Activated B cell treated with CpG ODN at 0.5 μM for 24 hours (primary cell): ENCODE results near the gene GNGT1. TPM values are rescaled to one million over a fixed set of nuclear protein-coding genes. Genes with fewer than 3 reads are reported as not detected.

ENCODE experiments used
- ATAC-seq: fragments of 200-7000 bp; cut with Tn5 transposase; one replicate; pipeline ENCODE4 v1.10.0; 2021; ENCODE audit warnings: low read depth, mild to moderate bottlenecking, moderate library complexity
- CTCF ChIA-PET: fragments of 350-600 bp; sonication (Branson Sonifier 250); formaldehyde crosslinking; loops from one replicate; lab custom pipeline; 2021; ENCODE audit warnings: antibody characterized with exemption; lab: Charles Lee
- POLR2A ChIA-PET: fragments of 350-600 bp; sonication (Branson Sonifier 250); formaldehyde crosslinking; loops from one replicate; lab custom pipeline; 2021; ENCODE audit warnings: antibody characterized with exemption; lab: Charles Lee
- DNase-seq: peaks from one replicate; pipeline ENCODE4 v3.0.0; 2022
- H3K27ac Mint-ChIP-seq: one replicate; pipeline ENCODE4 v1.8.0; 2020; ENCODE audit warnings: mixed read lengths
- H3K27me3 Mint-ChIP-seq: one replicate; pipeline ENCODE4 v1.8.0; 2021; ENCODE audit warnings: mixed read lengths
- H3K36me3 Mint-ChIP-seq: one replicate; pipeline ENCODE4 v1.8.0; 2021; ENCODE audit warnings: low read depth, mixed read lengths
- H3K4me1 Mint-ChIP-seq: one replicate; pipeline ENCODE4 v1.8.0; 2021; ENCODE audit warnings: mixed read lengths
- H3K4me3 Mint-ChIP-seq: one replicate; pipeline ENCODE4 v1.8.0; 2020; ENCODE audit warnings: mild to moderate bottlenecking, mixed read lengths
- H3K9me3 Mint-ChIP-seq: one replicate; pipeline ENCODE4 v1.8.0; 2020; ENCODE audit warnings: mixed read lengths
- intact Hi-C: fragments of 100-400 bp; cut with micrococcal nuclease; formaldehyde crosslinking; loops from one replicate; pipeline ENCODE4 v1.15.1; 2024
- total RNA-seq: library from RNA; stranded (reverse); gene quantifications from 2 replicates; pipeline ENCODE4 v1.2.3, GENCODE V29; 2022
- TF ChIP-seq, protein P1 (sequence below): fragments of 200-600 bp; IDR thresholded peaks from one replicate; pipeline ENCODE4 v1.8.0; 2022; ENCODE audit warnings: antibody characterized with exemption, mild to moderate bottlenecking

GNGT1 gene
- total RNA-seq, 1 donor from 2014 or later, result not detected

DNA sequence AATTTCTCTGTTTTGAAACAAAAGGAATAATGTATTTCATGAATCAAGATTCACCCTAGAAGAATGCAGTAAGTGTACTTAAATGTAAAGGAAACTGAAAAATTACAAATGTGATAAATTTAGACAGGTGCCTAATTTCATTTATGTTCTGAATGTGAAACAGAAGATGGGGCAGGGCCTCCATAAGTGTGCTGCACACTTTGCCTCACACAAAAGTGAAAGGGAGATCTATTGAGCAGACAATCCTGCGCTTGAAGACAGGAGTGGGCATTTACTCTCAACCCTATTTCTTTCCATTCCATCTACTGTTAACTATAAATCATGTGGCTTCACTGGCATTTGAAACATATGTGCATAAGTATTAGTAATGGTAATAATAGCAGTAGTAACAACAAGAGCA, 51.4 kb downstream of the GNGT1 start:
- intact Hi-C loops, result no loop called here
- no peak for DNase-seq
- ChIA-PET POLR2A (no interaction called here), CTCF (no interaction called here)
- H3K9me3 Mint-ChIP-seq, result no peaks in the 10 kb centered on the region
- no peak overlapping the region for H3K4me3 Mint-ChIP-seq
- H3K4me1 Mint-ChIP-seq, result peaks cover 2% of the 10 kb centered on the region
- no peaks in the 10 kb centered on the region for H3K36me3 Mint-ChIP-seq
- no peak overlapping the region for H3K27ac Mint-ChIP-seq
- H3K27me3 Mint-ChIP-seq, result no peaks in the 10 kb centered on the region
- TF ChIP-seq, protein P1, sequence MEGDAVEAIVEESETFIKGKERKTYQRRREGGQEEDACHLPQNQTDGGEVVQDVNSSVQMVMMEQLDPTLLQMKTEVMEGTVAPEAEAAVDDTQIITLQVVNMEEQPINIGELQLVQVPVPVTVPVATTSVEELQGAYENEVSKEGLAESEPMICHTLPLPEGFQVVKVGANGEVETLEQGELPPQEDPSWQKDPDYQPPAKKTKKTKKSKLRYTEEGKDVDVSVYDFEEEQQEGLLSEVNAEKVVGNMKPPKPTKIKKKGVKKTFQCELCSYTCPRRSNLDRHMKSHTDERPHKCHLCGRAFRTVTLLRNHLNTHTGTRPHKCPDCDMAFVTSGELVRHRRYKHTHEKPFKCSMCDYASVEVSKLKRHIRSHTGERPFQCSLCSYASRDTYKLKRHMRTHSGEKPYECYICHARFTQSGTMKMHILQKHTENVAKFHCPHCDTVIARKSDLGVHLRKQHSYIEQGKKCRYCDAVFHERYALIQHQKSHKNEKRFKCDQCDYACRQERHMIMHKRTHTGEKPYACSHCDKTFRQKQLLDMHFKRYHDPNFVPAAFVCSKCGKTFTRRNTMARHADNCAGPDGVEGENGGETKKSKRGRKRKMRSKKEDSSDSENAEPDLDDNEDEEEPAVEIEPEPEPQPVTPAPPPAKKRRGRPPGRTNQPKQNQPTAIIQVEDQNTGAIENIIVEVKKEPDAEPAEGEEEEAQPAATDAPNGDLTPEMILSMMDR, result no peak
- no peak for ATAC-seq

- Mint-ChIP-seq H3K27me3 (no peaks in the 10 kb centered on the region), H3K27ac (no peak overlapping the region), H3K4me3 (no peak overlapping the region), H3K4me1 (peaks cover 2% of the 10 kb centered on the region), H3K9me3 (no peaks in the 10 kb centered on the region), H3K36me3 (no peaks in the 10 kb centered on the region)
- TF ChIP-seq, protein P1, result no peak
- DNase-seq (no peak), ATAC-seq (no peak)
- ChIA-PET CTCF (no interaction called here), POLR2A (no interaction called here)
- intact Hi-C loops, result no loop called here
Observed at GRCh38 chr7:93958216-93958615, 51.8 kb downstream of the GNGT1 start.

DNA sequence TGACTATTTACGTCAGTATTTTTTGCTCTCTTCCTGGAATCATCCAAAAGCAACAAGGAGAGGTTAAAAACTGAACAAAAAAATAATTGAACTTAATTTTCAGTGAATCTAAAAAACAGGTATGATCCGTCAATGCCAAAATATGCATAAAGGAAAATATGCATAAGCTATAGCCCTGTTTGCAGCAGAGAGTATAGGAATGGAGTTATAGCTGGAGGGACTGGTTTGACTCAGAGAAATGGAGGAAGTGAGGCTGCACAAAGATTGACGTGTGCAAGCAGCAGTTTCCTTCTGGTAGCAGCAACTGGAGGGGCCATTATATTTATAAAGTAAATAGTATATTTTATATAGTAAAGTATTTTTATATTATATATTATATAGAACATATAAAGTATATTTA, 52.3 kb downstream of the GNGT1 start:
- peaks cover 2% of the 10 kb centered on the region for H3K4me1 Mint-ChIP-seq
- ChIA-PET POLR2A (no interaction called here), CTCF (no interaction called here)
- no peak overlapping the region for H3K4me3 Mint-ChIP-seq
- H3K27ac Mint-ChIP-seq, result no peak overlapping the region
- DNase-seq, result no peak
- H3K27me3 Mint-ChIP-seq, result no peaks in the 10 kb centered on the region
- H3K9me3 Mint-ChIP-seq, result no peaks in the 10 kb centered on the region
- no peak for ATAC-seq
- intact Hi-C loops, result no loop called here
- H3K36me3 Mint-ChIP-seq, result no peaks in the 10 kb centered on the region
- TF ChIP-seq, protein P1, result no peak

Other genes starting within 250 kb of the GNGT1 start
- gene TFPI2, start 15.8 kb upstream of the GNGT1 start, total RNA-seq, result 0.73 and 1.4 TPM in 2 replicates
- gene GNG11, start 15.2 kb downstream of the GNGT1 start, total RNA-seq, result 2.4 and 2.6 TPM in 2 replicates
- 23.0 and 23.7 TPM in 2 replicates for gene BET1, start 97.8 kb downstream of the GNGT1 start, total RNA-seq